ENCODE results near the gene SYCP1. TPM values are rescaled to one million over a fixed set of nuclear protein-coding genes. Genes with fewer than 3 reads are reported as not detected.
A peak's percentile ranks its signal among the peaks of the same experiment; 100 is the strongest.
"Not testable (repeated sequence)": the region's sequence is repeated elsewhere in the genome, so short reads cannot be mapped to it uniquely, and the experiment has no call there.

SYCP1 gene
- 0.05 TPM for total RNA-seq
- polyA plus RNA-seq = 0.07 TPM
- long read RNA-seq, donor 1 = 0 reads
- long read RNA-seq, donor 2 = 0 reads
- long read RNA-seq, donor 3 = 0 reads
- long read RNA-seq, donor 4 = 0 reads
- long read RNA-seq, donor 5 = 0 reads
- long read RNA-seq, donor 6 = 0 reads
- long read RNA-seq, donor 7, partial matches to known transcripts = 13 of 13 reads
- long read RNA-seq, donor 7, other reads (novel, unspliced or antisense) = 0 of 13 reads
- long read RNA-seq, donor 8 = 0 reads
- long read RNA-seq, donor 9 = 0 reads
- long read RNA-seq, donor 10 = 0 reads

- peak within 1 kb of the TSS in 1 of 2 donors; percentile 24 for H3K4me3 ChIP-seq (ENCODE audit: low read length in 2 of 2)
- H3K4me1 ChIP-seq (ENCODE audit: control insufficient read depth in 2 of 2, insufficient read depth in 2 of 2, low read length in 2 of 2) = no peaks in the 10 kb centered on the region
- H3K27me3 ChIP-seq (ENCODE audit: control insufficient read depth in 2 of 2, insufficient read depth in 1 of 2, low read length in 1 of 2) = peaks cover 4 to 21% of the 10 kb centered on the region in 2 donors
- WGBS = 34% methylated on average over 40 of the region's 40 CpGs
- DNase-seq (ENCODE audit: low read depth in 6 of 9, low spot score in 9 of 9) = peak in 3 of 9 donors; percentile 1 to 15 (median 5)
- H3K36me3 ChIP-seq (ENCODE audit: control insufficient read depth in 2 of 2, insufficient read depth in 2 of 2, low read length in 1 of 2) = no peaks in the 10 kb centered on the region
- no peak within 1 kb of the TSS for H3K27ac ChIP-seq (ENCODE audit: low read depth in 1 of 2, low read length in 1 of 2)
- peaks cover 0 to 2% of the 10 kb centered on the region in 2 donors for H3K9me3 ChIP-seq (ENCODE audit: control insufficient read depth in 2 of 2, insufficient read depth in 1 of 2, low read length in 1 of 2)
These were observed at the start of gene SYCP1 for GRCh38 chr1:114854693-114855320. TSS of gene SYCP1 (plus strand) at chr1:114854863. CDS start at chr1:114855465, 602 bp downstream.

- Histone ChIP-seq H3K27me3 (ENCODE audit: control insufficient read depth in 2 of 2, insufficient read depth in 1 of 2, low read length in 1 of 2) (no peaks in the 10 kb centered on the region), H3K4me1 (ENCODE audit: control insufficient read depth in 2 of 2, insufficient read depth in 2 of 2, low read length in 2 of 2) (no peaks in the 10 kb centered on the region), H3K27ac (ENCODE audit: low read depth in 1 of 2, low read length in 1 of 2) (no peak overlapping the region), H3K36me3 (ENCODE audit: control insufficient read depth in 2 of 2, insufficient read depth in 2 of 2, low read length in 1 of 2) (no peaks in the 10 kb centered on the region), H3K9me3 (ENCODE audit: control insufficient read depth in 2 of 2, insufficient read depth in 1 of 2, low read length in 1 of 2) (no peaks in the 10 kb centered on the region), H3K4me3 (ENCODE audit: low read length in 2 of 2) (no peak overlapping the region)
- DNase-seq (ENCODE audit: low read depth in 6 of 9, low spot score in 9 of 9) = no peak
- 94% methylated on average over 3 of the region's 3 CpGs for WGBS
These were observed 34.8 kb upstream of the SYCP1 start for GRCh38 chr1:114819869-114820268.

- Histone ChIP-seq H3K36me3 (ENCODE audit: control insufficient read depth in 2 of 2, insufficient read depth in 2 of 2, low read length in 1 of 2) (no peaks in the 10 kb centered on the region), H3K4me3 (ENCODE audit: low read length in 2 of 2) (no peak overlapping the region), H3K27me3 (ENCODE audit: control insufficient read depth in 2 of 2, insufficient read depth in 1 of 2, low read length in 1 of 2) (no peaks in the 10 kb centered on the region), H3K9me3 (ENCODE audit: control insufficient read depth in 2 of 2, insufficient read depth in 1 of 2, low read length in 1 of 2) (no peaks in the 10 kb centered on the region), H3K4me1 (ENCODE audit: control insufficient read depth in 2 of 2, insufficient read depth in 2 of 2, low read length in 2 of 2) (no peaks in the 10 kb centered on the region), H3K27ac (ENCODE audit: low read depth in 1 of 2, low read length in 1 of 2) (no peak overlapping the region)
- WGBS = 95% methylated on average over 2 of the region's 2 CpGs
- DNase-seq (ENCODE audit: low read depth in 6 of 9, low spot score in 9 of 9) = no peak
These were observed 34.3 kb upstream of the SYCP1 start for GRCh38 chr1:114820392-114820791.

- Histone ChIP-seq H3K9me3 (ENCODE audit: control insufficient read depth in 2 of 2, insufficient read depth in 1 of 2, low read length in 1 of 2) (no peaks in the 10 kb centered on the region), H3K27ac (ENCODE audit: low read depth in 1 of 2, low read length in 1 of 2) (no peak overlapping the region), H3K4me3 (ENCODE audit: low read length in 2 of 2) (no peak overlapping the region), H3K4me1 (ENCODE audit: control insufficient read depth in 2 of 2, insufficient read depth in 2 of 2, low read length in 2 of 2) (no peaks in the 10 kb centered on the region), H3K36me3 (ENCODE audit: control insufficient read depth in 2 of 2, insufficient read depth in 2 of 2, low read length in 1 of 2) (no peaks in the 10 kb centered on the region), H3K27me3 (ENCODE audit: control insufficient read depth in 2 of 2, insufficient read depth in 1 of 2, low read length in 1 of 2) (no peaks in the 10 kb centered on the region)
- DNase-seq (ENCODE audit: low read depth in 6 of 9, low spot score in 9 of 9) = no peak
These were observed 32.7 kb upstream of the SYCP1 start for GRCh38 chr1:114821978-114822377.

- Histone ChIP-seq H3K4me1 (ENCODE audit: control insufficient read depth in 2 of 2, insufficient read depth in 2 of 2, low read length in 2 of 2) (no peaks in the 10 kb centered on the region), H3K27ac (ENCODE audit: low read depth in 1 of 2, low read length in 1 of 2) (no peak overlapping the region), H3K4me3 (ENCODE audit: low read length in 2 of 2) (no peak overlapping the region), H3K36me3 (ENCODE audit: control insufficient read depth in 2 of 2, insufficient read depth in 2 of 2, low read length in 1 of 2) (no peaks in the 10 kb centered on the region), H3K27me3 (ENCODE audit: control insufficient read depth in 2 of 2, insufficient read depth in 1 of 2, low read length in 1 of 2) (no peaks in the 10 kb centered on the region), H3K9me3 (ENCODE audit: control insufficient read depth in 2 of 2, insufficient read depth in 1 of 2, low read length in 1 of 2) (no peaks in the 10 kb centered on the region)
- no peak for DNase-seq (ENCODE audit: low read depth in 6 of 9, low spot score in 9 of 9)
- WGBS = 95% methylated on average over 5 of the region's 5 CpGs
These were observed 26.4 kb upstream of the SYCP1 start for GRCh38 chr1:114828251-114828650.

- H3K4me1 ChIP-seq (ENCODE audit: control insufficient read depth in 2 of 2, insufficient read depth in 2 of 2, low read length in 2 of 2) = not testable (repeated sequence)
These were observed 24.6 kb upstream of the SYCP1 start for GRCh38 chr1:114830075-114830474.

GRCh38 chr1:114831276-114831994 lies 23.2 kb upstream of the SYCP1 start:
- DNase-seq (ENCODE audit: low read depth in 6 of 9, low spot score in 9 of 9) = no peak
- Histone ChIP-seq H3K27ac (ENCODE audit: low read depth in 1 of 2, low read length in 1 of 2) (no peak overlapping the region), H3K36me3 (ENCODE audit: control insufficient read depth in 2 of 2, insufficient read depth in 2 of 2, low read length in 1 of 2) (no peaks in the 10 kb centered on the region), H3K4me1 (ENCODE audit: control insufficient read depth in 2 of 2, insufficient read depth in 2 of 2, low read length in 2 of 2) (no peaks in the 10 kb centered on the region), H3K4me3 (ENCODE audit: low read length in 2 of 2) (no peak overlapping the region), H3K27me3 (ENCODE audit: control insufficient read depth in 2 of 2, insufficient read depth in 1 of 2, low read length in 1 of 2) (no peaks in the 10 kb centered on the region), H3K9me3 (ENCODE audit: control insufficient read depth in 2 of 2, insufficient read depth in 1 of 2, low read length in 1 of 2) (no peaks in the 10 kb centered on the region)
- 95% methylated on average over 5 of the region's 5 CpGs for WGBS

More at GRCh38 chr1:114830075-114830474, 24.6 kb upstream of the SYCP1 start:
- not testable (repeated sequence) for H3K4me3 ChIP-seq (ENCODE audit: low read length in 2 of 2); H3K9me3 ChIP-seq (ENCODE audit: control insufficient read depth in 2 of 2, insufficient read depth in 1 of 2, low read length in 1 of 2); DNase-seq (ENCODE audit: low read depth in 6 of 9, low spot score in 9 of 9); H3K36me3 ChIP-seq (ENCODE audit: control insufficient read depth in 2 of 2, insufficient read depth in 2 of 2, low read length in 1 of 2); H3K27ac ChIP-seq (ENCODE audit: low read depth in 1 of 2, low read length in 1 of 2); H3K27me3 ChIP-seq (ENCODE audit: control insufficient read depth in 2 of 2, insufficient read depth in 1 of 2, low read length in 1 of 2)
- 88% methylated on average over 1 of the region's 1 CpG for WGBS

GRCh38 chr1:114832057-114832456 lies 22.6 kb upstream of the SYCP1 start:
- no peaks in the 10 kb centered on the region for H3K36me3 ChIP-seq (ENCODE audit: control insufficient read depth in 2 of 2, insufficient read depth in 2 of 2, low read length in 1 of 2)
- H3K27me3 ChIP-seq (ENCODE audit: control insufficient read depth in 2 of 2, insufficient read depth in 1 of 2, low read length in 1 of 2) = no peaks in the 10 kb centered on the region
- H3K4me1 ChIP-seq (ENCODE audit: control insufficient read depth in 2 of 2, insufficient read depth in 2 of 2, low read length in 2 of 2) = no peaks in the 10 kb centered on the region
- H3K27ac ChIP-seq (ENCODE audit: low read depth in 1 of 2, low read length in 1 of 2) = no peak overlapping the region
- no peak for DNase-seq (ENCODE audit: low read depth in 6 of 9, low spot score in 9 of 9)
- WGBS = 95% methylated on average over 4 of the region's 4 CpGs
- H3K9me3 ChIP-seq (ENCODE audit: control insufficient read depth in 2 of 2, insufficient read depth in 1 of 2, low read length in 1 of 2) = no peaks in the 10 kb centered on the region
- no peak overlapping the region for H3K4me3 ChIP-seq (ENCODE audit: low read length in 2 of 2)

- no peak overlapping the region for H3K4me3 ChIP-seq (ENCODE audit: low read length in 2 of 2)
- WGBS = 94% methylated on average over 4 of the region's 4 CpGs
- H3K4me1 ChIP-seq (ENCODE audit: control insufficient read depth in 2 of 2, insufficient read depth in 2 of 2, low read length in 2 of 2) = no peaks in the 10 kb centered on the region
- no peaks in the 10 kb centered on the region for H3K36me3 ChIP-seq (ENCODE audit: control insufficient read depth in 2 of 2, insufficient read depth in 2 of 2, low read length in 1 of 2)
- no peaks in the 10 kb centered on the region for H3K27me3 ChIP-seq (ENCODE audit: control insufficient read depth in 2 of 2, insufficient read depth in 1 of 2, low read length in 1 of 2)
- no peaks in the 10 kb centered on the region for H3K9me3 ChIP-seq (ENCODE audit: control insufficient read depth in 2 of 2, insufficient read depth in 1 of 2, low read length in 1 of 2)
- DNase-seq (ENCODE audit: low read depth in 6 of 9, low spot score in 9 of 9) = no peak
- H3K27ac ChIP-seq (ENCODE audit: low read depth in 1 of 2, low read length in 1 of 2) = no peak overlapping the region
These were observed 21.2 kb upstream of the SYCP1 start for GRCh38 chr1:114833421-114833820.
